RWPE1 (cell line): ENCODE measurements around the gene GPR158.
A peak's percentile ranks its signal among the peaks of the same experiment; 100 is the strongest.

ENCODE experiments used
- CTCF ChIA-PET: fragments of 350-600 bp; sonication (Branson Sonifier 250); formaldehyde crosslinking; extraction: SDS; loops from one replicate; lab custom pipeline; 2021; lab: Yijun Ruan, JAX
- POLR2A ChIA-PET: fragments of 400-600 bp; formaldehyde crosslinking; extraction: SDS; loops from one replicate; lab custom pipeline; 2020; ENCODE audit warnings: antibody characterized with exemption; ENCODE audit not compliant: low non-redundant PET; lab: Yijun Ruan, JAX
- DNase-seq: peaks from one replicate; pipeline ENCODE4 v3.0.0; 2012; ENCODE audit warnings: low spot score
- H3K27ac ChIP-seq: fragments of 450-650 bp; 2 replicates; pipeline ENCODE4 v1.5.1; 2017
- TF ChIP-seq, protein P1 (sequence below): fragments of 450-650 bp; conservative IDR thresholded peaks from 2 replicates; pipeline ENCODE4 v1.5.1; 2017; ENCODE audit warnings: low read depth, mild to moderate bottlenecking

Gene GPR158, protein sequence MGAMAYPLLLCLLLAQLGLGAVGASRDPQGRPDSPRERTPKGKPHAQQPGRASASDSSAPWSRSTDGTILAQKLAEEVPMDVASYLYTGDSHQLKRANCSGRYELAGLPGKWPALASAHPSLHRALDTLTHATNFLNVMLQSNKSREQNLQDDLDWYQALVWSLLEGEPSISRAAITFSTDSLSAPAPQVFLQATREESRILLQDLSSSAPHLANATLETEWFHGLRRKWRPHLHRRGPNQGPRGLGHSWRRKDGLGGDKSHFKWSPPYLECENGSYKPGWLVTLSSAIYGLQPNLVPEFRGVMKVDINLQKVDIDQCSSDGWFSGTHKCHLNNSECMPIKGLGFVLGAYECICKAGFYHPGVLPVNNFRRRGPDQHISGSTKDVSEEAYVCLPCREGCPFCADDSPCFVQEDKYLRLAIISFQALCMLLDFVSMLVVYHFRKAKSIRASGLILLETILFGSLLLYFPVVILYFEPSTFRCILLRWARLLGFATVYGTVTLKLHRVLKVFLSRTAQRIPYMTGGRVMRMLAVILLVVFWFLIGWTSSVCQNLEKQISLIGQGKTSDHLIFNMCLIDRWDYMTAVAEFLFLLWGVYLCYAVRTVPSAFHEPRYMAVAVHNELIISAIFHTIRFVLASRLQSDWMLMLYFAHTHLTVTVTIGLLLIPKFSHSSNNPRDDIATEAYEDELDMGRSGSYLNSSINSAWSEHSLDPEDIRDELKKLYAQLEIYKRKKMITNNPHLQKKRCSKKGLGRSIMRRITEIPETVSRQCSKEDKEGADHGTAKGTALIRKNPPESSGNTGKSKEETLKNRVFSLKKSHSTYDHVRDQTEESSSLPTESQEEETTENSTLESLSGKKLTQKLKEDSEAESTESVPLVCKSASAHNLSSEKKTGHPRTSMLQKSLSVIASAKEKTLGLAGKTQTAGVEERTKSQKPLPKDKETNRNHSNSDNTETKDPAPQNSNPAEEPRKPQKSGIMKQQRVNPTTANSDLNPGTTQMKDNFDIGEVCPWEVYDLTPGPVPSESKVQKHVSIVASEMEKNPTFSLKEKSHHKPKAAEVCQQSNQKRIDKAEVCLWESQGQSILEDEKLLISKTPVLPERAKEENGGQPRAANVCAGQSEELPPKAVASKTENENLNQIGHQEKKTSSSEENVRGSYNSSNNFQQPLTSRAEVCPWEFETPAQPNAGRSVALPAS (N-terminal part only)

DNA sequence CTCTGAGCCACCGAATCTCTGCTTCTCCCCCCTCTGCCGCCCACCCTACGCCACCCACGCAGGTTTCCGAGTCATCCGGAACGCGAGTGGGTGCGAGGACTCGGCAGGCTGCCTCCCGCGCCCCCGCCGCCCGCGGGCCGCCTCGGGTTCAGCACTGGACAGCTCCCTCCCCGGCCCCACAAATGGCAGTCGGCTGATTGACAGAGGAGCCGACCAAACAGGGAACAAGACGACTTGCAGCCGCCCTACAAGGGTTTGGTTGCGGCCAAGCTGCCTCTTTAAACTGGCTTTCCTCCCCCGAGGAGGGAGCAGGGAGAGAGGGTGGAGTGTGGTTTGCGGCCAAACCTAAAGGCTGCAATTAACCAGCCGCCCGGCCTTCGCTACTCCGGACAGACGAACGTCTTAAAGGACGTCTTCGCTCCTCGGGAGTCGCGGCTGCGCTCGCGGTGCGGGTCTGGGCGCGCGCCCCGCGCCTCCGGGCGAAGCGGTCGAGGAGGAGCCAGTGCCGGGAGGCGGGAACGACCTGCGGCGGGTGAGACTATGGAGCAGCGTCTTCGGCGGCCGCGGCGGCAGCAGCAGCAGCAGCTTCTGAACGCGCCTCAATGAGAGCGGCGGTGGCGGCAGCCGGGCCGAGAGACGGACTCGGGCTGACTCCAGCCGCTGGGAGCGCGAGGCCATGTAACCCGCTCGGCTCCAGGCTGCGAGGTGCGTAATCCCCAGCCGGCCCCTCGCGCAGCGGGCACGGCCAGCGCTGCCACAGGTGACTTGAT, at the start of gene GPR158:
Gene GPR158, plus strand, starts transcription at position 541 of the 770 bp plus-strand sequence. CDS start 420 bp downstream, outside the sequence.
- DNase-seq, result peak; percentile 86
- TF ChIP-seq, protein P1, sequence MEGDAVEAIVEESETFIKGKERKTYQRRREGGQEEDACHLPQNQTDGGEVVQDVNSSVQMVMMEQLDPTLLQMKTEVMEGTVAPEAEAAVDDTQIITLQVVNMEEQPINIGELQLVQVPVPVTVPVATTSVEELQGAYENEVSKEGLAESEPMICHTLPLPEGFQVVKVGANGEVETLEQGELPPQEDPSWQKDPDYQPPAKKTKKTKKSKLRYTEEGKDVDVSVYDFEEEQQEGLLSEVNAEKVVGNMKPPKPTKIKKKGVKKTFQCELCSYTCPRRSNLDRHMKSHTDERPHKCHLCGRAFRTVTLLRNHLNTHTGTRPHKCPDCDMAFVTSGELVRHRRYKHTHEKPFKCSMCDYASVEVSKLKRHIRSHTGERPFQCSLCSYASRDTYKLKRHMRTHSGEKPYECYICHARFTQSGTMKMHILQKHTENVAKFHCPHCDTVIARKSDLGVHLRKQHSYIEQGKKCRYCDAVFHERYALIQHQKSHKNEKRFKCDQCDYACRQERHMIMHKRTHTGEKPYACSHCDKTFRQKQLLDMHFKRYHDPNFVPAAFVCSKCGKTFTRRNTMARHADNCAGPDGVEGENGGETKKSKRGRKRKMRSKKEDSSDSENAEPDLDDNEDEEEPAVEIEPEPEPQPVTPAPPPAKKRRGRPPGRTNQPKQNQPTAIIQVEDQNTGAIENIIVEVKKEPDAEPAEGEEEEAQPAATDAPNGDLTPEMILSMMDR, result no peak
- ChIA-PET CTCF (interaction anchor here (0.6 kb wide), 1 partner anchor 75 kb away, joined by 3 read pairs; no protein-coding TSS in a partner anchor), POLR2A (no interaction called here)
- H3K27ac ChIP-seq, result no peak within 1 kb of the TSS

DNA sequence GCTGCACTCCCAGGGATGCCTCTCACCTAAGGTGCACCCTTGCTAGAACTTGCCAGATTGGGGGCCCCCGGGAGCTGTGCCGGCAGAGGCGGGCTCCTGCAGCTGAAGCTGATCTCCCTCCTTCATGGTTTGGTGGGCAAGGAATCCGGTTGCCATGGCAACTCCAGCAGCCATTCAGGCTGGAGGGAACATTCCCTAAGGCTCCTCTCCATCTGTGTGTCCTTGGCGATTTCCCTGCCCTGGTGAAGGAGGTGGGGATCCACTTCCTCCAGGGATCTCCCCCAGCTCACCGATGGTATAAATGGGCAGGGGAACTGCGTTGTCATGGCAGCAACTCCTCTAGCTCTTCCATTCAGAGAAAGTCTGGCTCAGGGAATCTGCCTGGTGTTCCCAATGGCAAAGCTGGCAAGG, 49.6 kb upstream of the GPR158 start:
- no peak for DNase-seq
- TF ChIP-seq, protein P1, result no peak
- CTCF ChIA-PET, result no interaction called here
- POLR2A ChIA-PET, result no interaction called here
- H3K27ac ChIP-seq, result no peak overlapping the region

DNA sequence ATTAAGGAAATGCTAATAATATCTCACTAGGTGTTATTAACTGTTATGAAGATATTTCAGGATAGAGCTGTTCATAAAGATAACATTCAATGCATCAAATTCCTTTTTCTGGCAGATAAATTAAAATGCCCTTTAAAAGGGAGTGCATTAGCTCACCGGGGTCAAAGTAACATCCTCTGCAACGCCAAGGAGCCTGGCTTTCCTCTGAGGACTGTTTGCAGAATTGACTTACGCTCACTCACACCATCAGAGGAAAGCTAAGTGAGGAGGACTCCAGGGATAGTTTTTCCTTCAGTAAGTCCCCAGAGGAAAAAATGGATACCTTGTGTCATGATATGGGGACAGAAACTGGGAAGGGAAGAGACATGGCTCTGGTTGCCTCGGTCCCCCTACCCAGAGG, 45.2 kb upstream of the GPR158 start:
- no peak overlapping the region for H3K27ac ChIP-seq
- no peak for DNase-seq
- POLR2A ChIA-PET, result no interaction called here
- CTCF ChIA-PET, result interaction anchor here (0.7 kb wide), 1 partner anchor 618 kb away, joined by 3 read pairs; no protein-coding TSS in a partner anchor
- TF ChIP-seq, protein P1, result no peak

DNA sequence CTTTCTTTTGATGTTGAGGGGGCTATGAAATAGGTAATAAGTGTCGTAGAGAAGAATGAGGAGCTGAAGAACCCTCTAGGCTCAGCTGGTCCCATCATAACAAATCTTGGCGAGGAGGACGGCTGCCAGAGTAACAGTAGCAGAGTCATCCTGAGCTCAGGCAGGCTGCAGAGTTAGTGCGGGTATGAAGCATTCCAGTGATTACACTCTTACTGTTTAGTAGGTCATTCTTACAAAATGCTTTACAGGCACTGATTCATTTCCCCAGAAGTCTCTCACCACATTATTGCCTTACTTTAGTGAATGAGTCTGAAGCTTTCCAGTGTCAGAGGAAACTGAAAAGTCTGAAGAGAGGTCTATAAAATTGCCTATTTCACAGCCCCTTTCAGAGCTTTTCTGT, 43.9 kb upstream of the GPR158 start:
- CTCF ChIA-PET, result no interaction called here

DNA sequence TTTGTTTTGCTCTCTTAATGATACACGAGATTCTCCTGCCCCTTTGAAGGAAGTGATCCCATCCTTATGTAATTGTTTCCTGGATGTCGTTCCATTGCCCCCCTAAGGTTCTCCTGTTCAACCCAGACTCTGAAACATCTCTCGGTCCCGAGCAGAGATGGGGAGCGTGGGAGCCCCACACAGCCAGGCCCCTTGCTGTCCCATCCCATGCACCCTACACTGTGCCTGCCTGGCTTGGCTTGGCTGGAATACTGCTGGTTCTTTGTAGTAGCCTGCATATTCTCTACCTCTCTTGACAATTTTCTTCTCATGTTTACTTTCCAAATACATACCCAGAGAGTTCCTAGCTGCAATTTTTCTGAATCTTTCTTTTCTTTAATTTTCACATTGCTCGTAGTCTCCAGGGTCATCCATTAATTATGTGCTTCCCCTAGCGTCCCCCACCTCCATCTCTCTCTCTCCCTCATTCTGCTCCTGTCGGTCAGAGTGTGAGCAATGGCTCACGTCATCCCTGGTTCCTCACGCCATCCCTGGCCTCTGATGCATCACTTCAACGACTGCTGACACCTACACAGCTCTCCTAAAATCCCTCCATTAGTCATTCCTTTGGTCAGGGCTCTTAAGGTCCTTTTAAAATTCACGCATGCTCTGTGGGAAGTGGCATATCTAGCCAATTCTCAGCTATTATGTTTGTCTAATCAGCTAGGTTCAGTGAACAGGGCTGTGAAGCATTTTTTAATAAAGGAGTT, 32.5 kb upstream of the GPR158 start:
- ChIA-PET CTCF (no interaction called here), POLR2A (no interaction called here)
- H3K27ac ChIP-seq, result no peak overlapping the region
- DNase-seq, result no peak
- TF ChIP-seq, protein P1, result no peak

More for the DNA sequence above, 43.9 kb upstream of the GPR158 start:
- TF ChIP-seq, protein P1, result no peak
- POLR2A ChIA-PET, result no interaction called here
- no peak overlapping the region for H3K27ac ChIP-seq
- peak; percentile 4 for DNase-seq
